Chondrocyte (in vitro differentiated cells): ENCODE data around the gene CSNK2A1. TPM values are rescaled to one million over a fixed set of nuclear protein-coding genes. Genes with fewer than 3 reads are reported as not detected.

Source experiments
- DNase-seq: peaks from one replicate; pipeline ENCODE4 v3.0.0; 2021; ENCODE audit warnings: mixed read lengths, low spot score
- H3K27ac Mint-ChIP-seq: one replicate; pipeline ENCODE4 v1.8.0; 2021; ENCODE audit warnings: mild to moderate bottlenecking, moderate library complexity, mixed read lengths; ENCODE audit not compliant: unreplicated experiment
- H3K27me3 Mint-ChIP-seq: 2 replicates; pipeline ENCODE4 v1.8.0; 2021; ENCODE audit warnings: low read depth, mixed read lengths
- H3K36me3 Mint-ChIP-seq: 2 replicates; pipeline ENCODE4 v1.8.0; 2021; ENCODE audit warnings: low read depth, mixed read lengths
- H3K4me1 Mint-ChIP-seq: 2 replicates; pipeline ENCODE4 v1.8.0; 2021; ENCODE audit warnings: low read depth, mild to moderate bottlenecking, mixed read lengths
- H3K4me3 Mint-ChIP-seq: one replicate; pipeline ENCODE4 v1.8.0; 2021; ENCODE audit warnings: mild to moderate bottlenecking, moderate library complexity, mixed read lengths; ENCODE audit not compliant: unreplicated experiment
- H3K9me3 Mint-ChIP-seq: 2 replicates; pipeline ENCODE4 v1.8.0; 2021; ENCODE audit warnings: low read depth, mixed read lengths
- CTCF ChIP-seq: fragments of 200-600 bp; sonication (generic); IDR thresholded peaks from 2 replicates; pipeline ENCODE4 v1.5.0; 2021; ENCODE audit warnings: antibody characterized with exemption, mild to moderate bottlenecking, moderate library complexity
- total RNA-seq: library from RNA; stranded (reverse); gene quantifications from 3 replicates; pipeline ENCODE4 v1.2.1, GENCODE V29; 2021

Gene CSNK2A1
- total RNA-seq, 1 donor from 2014 or later = 122 TPM

DNA sequence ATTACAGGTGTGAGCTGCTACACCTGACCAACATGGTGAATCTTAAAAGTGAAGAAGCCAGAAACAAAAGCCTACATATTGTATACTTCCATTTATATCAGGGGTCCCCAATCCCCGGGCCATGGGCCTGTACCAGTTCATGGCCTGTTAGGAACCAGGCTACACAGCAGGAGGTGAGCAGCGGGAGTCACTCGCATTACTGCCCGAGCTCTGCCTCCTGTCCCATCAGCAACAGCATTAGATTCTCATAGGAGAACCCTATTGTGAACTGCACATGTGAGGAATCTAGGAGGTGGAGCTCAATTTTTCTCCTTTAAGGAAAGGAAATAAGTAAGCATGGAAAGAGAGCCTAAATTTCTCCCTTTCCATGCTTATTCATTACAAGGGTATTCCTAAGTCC lies 21.7 kb downstream of the CSNK2A1 start:
- TF ChIP-seq CTCF = no peak
- Mint-ChIP-seq H3K27me3 (no peaks in the 10 kb centered on the region), H3K27ac (no peak overlapping the region), H3K4me1 (peaks cover 11% of the 10 kb centered on the region), H3K9me3 (peaks cover 21% of the 10 kb centered on the region), H3K4me3 (no peak overlapping the region), H3K36me3 (peaks cover 24% of the 10 kb centered on the region)
- no peak for DNase-seq

DNA sequence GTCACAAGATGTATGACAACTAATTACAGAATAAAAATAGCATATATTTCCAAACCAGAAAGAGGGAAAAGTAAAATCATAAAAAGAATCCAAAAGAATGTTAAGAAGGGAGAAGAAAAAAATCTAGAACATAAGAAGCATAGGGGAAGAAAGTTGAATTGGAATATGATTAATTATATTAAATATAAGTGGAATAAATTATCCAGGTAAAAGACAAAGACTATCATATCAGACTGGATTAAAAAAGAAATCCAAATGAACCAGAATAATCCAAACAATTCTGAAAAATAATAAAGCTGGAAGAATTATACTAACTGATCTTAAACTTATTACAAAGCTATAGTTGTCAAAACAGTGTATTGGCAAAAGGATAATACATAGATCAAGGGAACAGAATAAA lies 23.6 kb downstream of the CSNK2A1 start:
- TF ChIP-seq CTCF = no peak
- Mint-ChIP-seq H3K4me3 (no peak overlapping the region), H3K9me3 (peaks cover 16% of the 10 kb centered on the region), H3K36me3 (peaks cover 17% of the 10 kb centered on the region), H3K27me3 (no peaks in the 10 kb centered on the region), H3K4me1 (peaks cover 20% of the 10 kb centered on the region), H3K27ac (no peak overlapping the region)
- no peak for DNase-seq

DNA sequence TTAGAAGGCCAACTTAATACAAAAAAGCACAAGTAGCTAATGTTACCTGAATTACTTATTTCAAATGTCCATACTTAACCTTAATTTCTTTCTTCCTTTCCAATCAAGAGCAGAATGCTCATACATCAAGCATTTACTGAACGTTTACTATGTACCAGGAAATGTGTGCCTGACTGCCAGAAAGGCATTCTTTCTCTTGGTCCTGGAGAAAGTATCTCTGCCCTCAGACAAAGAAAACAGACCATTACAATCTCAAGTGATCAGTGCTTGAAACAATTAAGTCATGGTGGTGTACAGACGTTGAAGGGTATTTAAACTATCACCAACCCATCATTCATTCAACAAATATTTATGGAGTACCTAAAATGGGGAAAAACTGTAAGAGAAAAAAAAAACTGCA lies 26.4 kb downstream of the CSNK2A1 start:
- H3K27me3 Mint-ChIP-seq = no peaks in the 10 kb centered on the region
- H3K4me1 Mint-ChIP-seq = peaks cover 35% of the 10 kb centered on the region
- H3K9me3 Mint-ChIP-seq = peaks cover 16% of the 10 kb centered on the region
- no peak overlapping the region for H3K4me3 Mint-ChIP-seq
- TF ChIP-seq CTCF = no peak
- H3K27ac Mint-ChIP-seq = peak overlapping the region; percentile 68
- DNase-seq = no peak
- H3K36me3 Mint-ChIP-seq = peaks cover 13% of the 10 kb centered on the region

DNA sequence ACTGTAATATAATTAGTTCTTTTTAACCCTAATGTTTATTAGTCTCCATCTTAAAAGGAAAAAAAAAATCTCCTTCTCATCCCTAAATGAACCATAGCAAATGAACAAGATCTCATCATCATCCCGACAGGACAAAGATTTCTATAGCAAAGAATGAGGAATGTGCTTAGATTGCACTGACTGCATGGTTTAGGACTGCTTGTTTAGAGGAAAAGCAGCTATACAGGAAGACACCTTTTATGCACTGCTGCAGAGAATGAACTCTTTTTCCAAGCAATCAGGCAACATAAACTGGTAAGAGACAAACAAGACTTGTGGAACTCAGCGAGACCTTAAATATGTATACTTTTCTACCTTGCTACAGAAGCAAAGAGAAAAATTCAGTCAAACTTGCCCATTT lies 26.8 kb downstream of the CSNK2A1 start:
- Mint-ChIP-seq H3K36me3 (peaks cover 13% of the 10 kb centered on the region), H3K4me1 (peaks cover 39% of the 10 kb centered on the region), H3K4me3 (no peak overlapping the region), H3K9me3 (peaks cover 16% of the 10 kb centered on the region), H3K27ac (peak overlapping the region; percentile 4), H3K27me3 (no peaks in the 10 kb centered on the region)
- DNase-seq = no peak
- no peak for TF ChIP-seq CTCF

DNA sequence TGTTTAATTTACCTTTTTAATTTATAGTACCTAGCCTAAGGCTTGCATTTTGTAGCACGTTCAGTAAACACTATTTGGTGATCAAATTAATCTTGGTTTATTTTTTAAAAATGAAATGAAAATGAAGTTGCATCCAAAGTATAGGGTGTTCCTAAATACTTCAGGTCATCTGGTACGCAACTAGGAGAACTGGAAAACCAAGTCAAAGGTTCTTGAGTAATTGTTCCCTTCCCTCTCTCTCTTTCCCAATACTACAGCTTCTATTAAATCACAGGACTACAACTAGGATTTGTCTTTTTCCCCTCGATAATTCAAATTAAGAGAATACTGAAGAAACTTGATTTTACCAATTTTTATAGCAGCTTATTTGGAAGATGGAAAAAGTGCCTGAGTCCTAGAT lies 27.9 kb downstream of the CSNK2A1 start:
- peaks cover 7% of the 10 kb centered on the region for H3K36me3 Mint-ChIP-seq
- H3K27ac Mint-ChIP-seq = no peak overlapping the region
- no peak for TF ChIP-seq CTCF

More for the DNA sequence above, 27.9 kb downstream of the CSNK2A1 start:
- peaks cover 10% of the 10 kb centered on the region for H3K9me3 Mint-ChIP-seq
- DNase-seq = no peak
- peaks cover 46% of the 10 kb centered on the region for H3K4me1 Mint-ChIP-seq
- H3K27me3 Mint-ChIP-seq = no peaks in the 10 kb centered on the region
- H3K4me3 Mint-ChIP-seq = no peak overlapping the region
